ENCODE results near the gene TMEM69. TPM values are rescaled to one million over a fixed set of nuclear protein-coding genes. Genes with fewer than 3 reads are reported as not detected.
A peak's percentile ranks its signal among the peaks of the same experiment; 100 is the strongest.

Gene TMEM69
- total and polyA plus RNA-seq, 2 of the 8 experiments (the other 6 are each of a cell fraction or from before 2014, with no cell fraction given): 39.0 to 123 TPM

DNA sequence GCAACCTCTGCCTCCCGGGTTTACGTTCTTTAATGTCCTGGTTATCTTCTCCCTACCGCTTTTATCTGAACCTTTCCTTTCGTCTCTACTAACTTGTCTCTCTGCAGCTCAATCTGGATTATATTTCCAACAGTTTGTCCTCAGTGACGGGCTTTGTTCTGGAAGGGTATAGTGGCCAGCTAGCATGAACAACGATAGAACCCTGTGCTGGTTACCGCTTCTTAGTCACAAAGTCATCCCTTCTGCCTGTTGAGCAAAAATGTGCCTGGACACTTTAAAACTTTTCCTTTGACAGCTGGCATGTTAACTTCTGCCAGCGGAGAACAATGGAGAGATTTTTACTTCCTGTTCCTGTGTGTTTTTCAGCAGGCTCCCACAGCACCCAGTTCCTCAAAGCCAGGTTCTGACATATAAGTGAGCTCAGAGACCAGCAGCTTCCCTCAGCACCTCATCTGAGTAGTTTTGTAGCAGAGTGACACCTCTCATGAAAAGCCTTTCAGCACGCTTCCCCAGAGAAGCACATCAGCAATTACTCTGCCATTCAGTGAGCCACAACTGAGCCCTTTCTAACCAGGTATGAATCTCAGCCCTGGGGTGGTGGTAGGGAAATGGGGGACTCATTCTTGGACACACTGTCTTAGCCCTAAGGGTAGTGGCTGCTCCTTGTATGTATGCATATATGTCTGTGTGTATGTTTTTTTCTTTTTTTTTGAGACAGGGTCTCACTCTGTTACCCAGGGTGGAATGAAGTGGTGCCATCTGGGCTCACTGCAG, 40.5 kb upstream of the TMEM69 start:
- H4K20me1 ChIP-seq (replicated peaks in 1 of 2; ENCODE audit: control insufficient read depth in 1 of 2, insufficient read depth in 2 of 2, low read length in 2 of 2): peaks cover 0 to 6% of the 10 kb centered on the region in 2 experiments
- no peak overlapping the region for H3K9ac ChIP-seq (replicated peaks in 1 of 4; ENCODE audit: extremely low read depth in 1 of 4, low read depth in 3 of 4, low read length in 3 of 4)
- ChIA-PET CTCF (ENCODE audit: partially characterized antibody) (interaction anchor here (0.6 to 0.7 kb wide), 2 partner anchors 12 to 154 kb away, joined by 3 read pairs; no protein-coding TSS in a partner anchor), POLR2A (ENCODE audit: partially characterized antibody) (interaction anchor here (0.6 to 2.1 kb wide), 7 partner anchors 9 to 84 kb away, joined by 3 to 7 read pairs (median 3); partner anchors contain the start of gene NASP)
- no peaks in the 10 kb centered on the region for H3K4me1 ChIP-seq (replicated peaks in 1 of 4; ENCODE audit: control insufficient read depth in 3 of 4, insufficient read depth in 4 of 4, low read length in 3 of 4)
- FAIRE-seq (no peak), DNase-seq (ENCODE audit: low read depth in 1 of 2, low spot score in 2 of 2) (no peak)
- H2AK5ac ChIP-seq (ENCODE audit: low read depth, low read length): no peak overlapping the region
- no peak overlapping the region for H4K5ac ChIP-seq (ENCODE audit: insufficient read length, low read depth, low read length)
- no peaks in the 10 kb centered on the region for H3K23me2 ChIP-seq (ENCODE audit: low read depth, low read length)
- H2BK20ac ChIP-seq (ENCODE audit: low read length): no peak overlapping the region
- TF ChIP-seq CHD2 (IDR thresholded peaks at IDR 0.05; ENCODE audit: low read length) (no peak), GABPA (IDR thresholded peaks at IDR 0.05; ENCODE audit: borderline replicate concordance, insufficient read depth, low read length) (no peak), POLR2AphosphoS5 (IDR thresholded peaks at IDR 0.05; ENCODE audit: low read depth, low read length) (0 out of 2 replicates have a peak, but pooled peaks have one; percentile 11), CREB1 (IDR thresholded peaks at IDR 0.05) (no peak)
- no peak overlapping the region for H2BK120ac ChIP-seq (replicated peaks; ENCODE audit: low read depth, low read length)
- H3K79me1 ChIP-seq (ENCODE audit: low read depth, low read length): peaks cover 3% of the 10 kb centered on the region; the same call in 1 of the 2 replicates
- no peak overlapping the region for H2BK12ac ChIP-seq (ENCODE audit: low read depth, low read length)
- H3K36me3 ChIP-seq (ENCODE audit: control insufficient read depth in 2 of 4, insufficient read depth in 4 of 4, low read length in 3 of 4): peaks cover 5 to 64% (median 26%) of the 10 kb centered on the region in 4 experiments
- H3K79me2 ChIP-seq (ENCODE audit: control insufficient read depth in 1 of 2, insufficient read depth in 2 of 2, low read length in 2 of 2): peaks cover 0 to 24% of the 10 kb centered on the region in 2 experiments; a peak in 2 of 4 replicates
- H3K14ac ChIP-seq (ENCODE audit: insufficient read length): no peak overlapping the region
- no peaks in the 10 kb centered on the region for H3K9me3 ChIP-seq (ENCODE audit: insufficient read depth in 2 of 2, low read depth in 1 of 2, low read length in 1 of 2)
- 89% methylated on average over 9 of the region's 9 CpGs; no CpG with 5 or more reads in 1 of the 2 experiments for WGBS, 2 experiments (ENCODE audit: extremely low coverage in 1 of 2, insufficient coverage in 1 of 2, insufficient read length in 1 of 2, insufficient replicate concordance in 2 of 2, low coverage in 1 of 2, low lambda C conversion rate in 2 of 2, missing lambda C conversion rate in 1 of 2)
- no peak overlapping the region for H3K56ac ChIP-seq (replicated peaks; ENCODE audit: insufficient read length, low read depth, low read length)
- H3K4ac ChIP-seq (replicated peaks; ENCODE audit: insufficient read length, low read depth, low read length): no peak overlapping the region
- no peak overlapping the region; the same call in 1 of the 2 replicates for H2BK5ac ChIP-seq (ENCODE audit: low read depth, low read length)
- no peak overlapping the region for H3K4me3 ChIP-seq (ENCODE audit: extremely low read depth in 1 of 4, insufficient read depth in 2 of 4, low read depth in 3 of 4, low read length in 4 of 4)
- no peak overlapping the region for H3K4me2 ChIP-seq (ENCODE audit: insufficient read depth in 1 of 2, low read depth in 2 of 2, low read length in 2 of 2)
- no peak overlapping the region for H4K8ac ChIP-seq (ENCODE audit: extremely low read depth, insufficient read depth, low read length)
- no peak overlapping the region for H2AFZ ChIP-seq (ENCODE audit: low read length)
- H3K23ac ChIP-seq (ENCODE audit: insufficient read length): no peak overlapping the region
- H3K18ac ChIP-seq (ENCODE audit: extremely low read depth, low read length): no peak overlapping the region
- H3K27me3 ChIP-seq (replicated peaks in 1 of 4; ENCODE audit: control insufficient read depth in 3 of 4, extremely low read depth in 1 of 4, insufficient read depth in 3 of 4, low read length in 3 of 4): no peaks in the 10 kb centered on the region
- H2BK15ac ChIP-seq (ENCODE audit: low read length): no peak overlapping the region
- no peak overlapping the region for H4K91ac ChIP-seq (replicated peaks; ENCODE audit: insufficient read length, low read length)
- H3K27ac ChIP-seq (ENCODE audit: low read depth, low read length): no peak overlapping the region
